Right lobe of liver (tissue), 4 donors: Measurements from ENCODE around the gene SHISA4.

Source experiments
- CTCF ChIP-seq, 4 donors: fragments of 200-600 bp in 3 of 4; fragments of 450-650 bp in 1 of 4; IDR thresholded peaks; one replicate each; pipeline versions ENCODE4 v1.5.1 to v1.8.0; 2016 to 2022; ENCODE audit warnings: antibody characterized with exemption in 4 of 4, mild to moderate bottlenecking in 2 of 4
- POLR2A ChIP-seq: fragments of 450-650 bp; IDR thresholded peaks from one replicate; pipeline ENCODE4 v1.6.1; 2017; ENCODE audit warnings: antibody characterized with exemption, mild to moderate bottlenecking
- donor health status: DM: no; HTN: no; CAD: no.
- donor health status: DM: no; HTN: no; CAD: no.
- donor health status: DM: no; HTN: yes; CAD: no.

GRCh38 chr1:201907621-201908020 is 18.9 kb downstream of the SHISA4 start:
- TF ChIP-seq CTCF (IDR thresholded peaks at IDR 0.05): no peak
- no peak for TF ChIP-seq POLR2A
